ENCODE results near the gene TRPM5. TPM values are rescaled to one million over a fixed set of nuclear protein-coding genes. Genes with fewer than 3 reads are reported as not detected.

Gene TRPM5
- total RNA-seq, 4 donors from 2014 or later: not detected

- intact Hi-C loops (cut with DNase I; ENCODE audit: low total_unique reads): no loop called here
- DNase-seq (ENCODE audit: low spot score in 2 of 2): no peak
- 82 to 84% methylated on average over 29 to 41 of the region's 43 CpGs for WGBS, 2 donors
- TF ChIP-seq CTCF (IDR thresholded peaks at IDR 0.05) (no peak), POLR2A (IDR thresholded peaks at IDR 0.05) (no peak)
- H3K4me3 ChIP-seq (ENCODE audit: low read depth, poor library complexity, severe bottlenecking): no peak overlapping the region
These were observed 30.4 kb downstream of the TRPM5 start for GRCh38 chr11:2413742-2414579.

GRCh38 chr11:2412323-2412722, 32.0 kb downstream of the TRPM5 start:
- DNase-seq (ENCODE audit: low spot score in 2 of 2): no peak
- 87 to 97% methylated on average over 6 of the region's 6 CpGs for WGBS, 2 donors
- TF ChIP-seq POLR2A (IDR thresholded peaks at IDR 0.05): no peak
- no peak for TF ChIP-seq CTCF (IDR thresholded peaks at IDR 0.05)

GRCh38 chr11:2411446-2412305, 32.6 kb downstream of the TRPM5 start:
- H3K4me3 ChIP-seq (ENCODE audit: low read depth, poor library complexity, severe bottlenecking): no peak overlapping the region
- intact Hi-C loops (cut with DNase I; ENCODE audit: low total_unique reads): no loop called here
- DNase-seq (ENCODE audit: low spot score in 2 of 2): no peak
- no peak for TF ChIP-seq POLR2A (IDR thresholded peaks at IDR 0.05)
- TF ChIP-seq CTCF (IDR thresholded peaks at IDR 0.05): no peak
- 81 to 83% methylated on average over 28 to 29 of the region's 30 CpGs for WGBS, 2 donors

More at GRCh38 chr11:2412323-2412722, 32.0 kb downstream of the TRPM5 start:
- intact Hi-C loops (cut with DNase I; ENCODE audit: low total_unique reads): no loop called here
- no peak overlapping the region for H3K4me3 ChIP-seq (ENCODE audit: low read depth, poor library complexity, severe bottlenecking)

GRCh38 chr11:2410616-2411015, 33.7 kb downstream of the TRPM5 start:
- TF ChIP-seq CTCF (IDR thresholded peaks at IDR 0.05) (no peak), POLR2A (IDR thresholded peaks at IDR 0.05) (no peak)
- no peak for DNase-seq (ENCODE audit: low spot score in 2 of 2)
- 78 to 83% methylated on average over 5 to 7 of the region's 9 CpGs for WGBS, 2 donors
- no peak overlapping the region for H3K4me3 ChIP-seq (ENCODE audit: low read depth, poor library complexity, severe bottlenecking)
- intact Hi-C loops (cut with DNase I; ENCODE audit: low total_unique reads): no loop called here

- WGBS, 2 donors: 41 to 56% methylated on average over 33 to 42 of the region's 42 CpGs
- no peak overlapping the region for H3K4me3 ChIP-seq (ENCODE audit: low read depth, poor library complexity, severe bottlenecking)
- DNase-seq (ENCODE audit: low spot score in 2 of 2): no peak
- intact Hi-C loops (cut with DNase I; ENCODE audit: low total_unique reads): no loop called here
- TF ChIP-seq CTCF (IDR thresholded peaks at IDR 0.05) (no peak), POLR2A (IDR thresholded peaks at IDR 0.05) (no peak)
These were observed 34.5 kb downstream of the TRPM5 start for GRCh38 chr11:2409611-2410468.
